Psoas muscle (tissue), 8 donors: ENCODE results near the gene CLDN1. TPM values are rescaled to one million over a fixed set of nuclear protein-coding genes. Genes with fewer than 3 reads are reported as not detected.
"Not testable (repeated sequence)": the region's sequence is repeated elsewhere in the genome, so short reads cannot be mapped to it uniquely, and the experiment has no call there.

Experiments used
- ATAC-seq, 4 donors: fragments of 200-7000 bp; cut with Tn5 transposase; one replicate each; pipeline ENCODE4 v1.9.1; 2020; ENCODE audit warnings: moderate library complexity in 3 of 4, mild to moderate bottlenecking in 2 of 4
- DNase-seq, 2 donors: peaks; one replicate each; pipeline ENCODE4 v3.0.0-alpha.2; 2020
- H3K27ac ChIP-seq: fragments of 200-600 bp; one replicate; pipeline ENCODE4 v1.8.0; 2022
- H3K27me3 ChIP-seq, 3 donors: fragments of 200-600 bp in 1 of 3; one replicate each; pipeline versions ENCODE4 v1.6.1 to v1.8.0; 2013 to 2022; ENCODE audit warnings: low read length in 2 of 3, mild to moderate bottlenecking in 2 of 3, moderate library complexity in 1 of 3; ENCODE audit not compliant: insufficient read depth in 3 of 3
- H3K36me3 ChIP-seq, 2 donors: fragments of 200-600 bp in 1 of 2; one replicate each; pipeline versions ENCODE4 v1.6.1 to v1.8.0; 2013 to 2022; ENCODE audit warnings: low read depth in 1 of 2, mild to moderate bottlenecking in 1 of 2, moderate library complexity in 1 of 2; ENCODE audit not compliant: insufficient read depth in 1 of 2
- H3K4me1 ChIP-seq: fragments of 200-600 bp; one replicate; pipeline ENCODE4 v1.8.0; 2022
- H3K4me3 ChIP-seq: fragments of 200-600 bp; one replicate; pipeline ENCODE4 v1.8.0; 2022; ENCODE audit warnings: mild to moderate bottlenecking
- H3K9me3 ChIP-seq: fragments of 200-600 bp; one replicate; pipeline ENCODE4 v1.8.0; 2022
- WGBS, 3 donors: extraction: QIAGEN DNeasy Blood & Tissue Kit; methylation state at CpG; one replicate each; pipeline versions ENCODE4 v1.1.6 to v1.1.7; 2013; 5-methylcytosine and 5-hydroxymethylcytosine counted together
- intact Hi-C, 2 donors: fragments of 100-400 bp; cut with DNase I; formaldehyde crosslinking; loops; one replicate each; pipeline versions ENCODE4 v1.11.0 to v1.14.2; 2022
- polyA plus RNA-seq, 3 donors: library from polyadenylated mRNA; stranded (reverse); fragments of 200-250 nt; gene quantifications; one replicate each; pipeline ENCODE4 v1.2.3, GENCODE V29; 2013
- total RNA-seq, 4 donors: library from RNA; stranded (reverse); fragmentation: NEBNext Ultra II Directional in 2 of 4; extraction: Animal tissue kit (Norgen Biotek cat#: 25700) in 2 of 4; gene quantifications; one replicate each; pipeline versions ENCODE4 v1.2.1 to v1.2.4, GENCODE V29; 2021 to 2023
- TF ChIP-seq, protein P1 (sequence below): fragments of 200-600 bp; IDR thresholded peaks from one replicate; pipeline ENCODE4 v1.8.0; 2022; ENCODE audit warnings: antibody characterized with exemption
- donor health status: healthy with polysubstance abuse.
- donor health status: DM: no; HTN: no; CAD: no; lungs with moderate emphysema.
- donor health status: Bipolar disorder and iron deficiency.
- donor health status: healthy.
- donor health status: DM: yes; HTN: yes; CAD: no.
- donor health status: DM: no; HTN: no; CAD: no.
- donor health status: DM: no; HTN: no; CAD: no.
- donor health status: DM: yes; HTN: yes; CAD: no.

The CLDN1 gene
- total and polyA plus RNA-seq, 7 donors, result 0.25 to 0.62 (median 0.37) TPM; not detected in 1

- ATAC-seq (no peak), DNase-seq (no peak)
- WGBS, 3 donors, result 12 to 15% (median 13%) methylated on average over 2 of the region's 2 CpGs
- no peaks in the 10 kb centered on the region for H3K36me3 ChIP-seq
- no peak overlapping the region for H3K27ac ChIP-seq
- no peak overlapping the region for H3K4me3 ChIP-seq
- no peaks in the 10 kb centered on the region for H3K27me3 ChIP-seq
- H3K9me3 ChIP-seq, result no peaks in the 10 kb centered on the region
- no peaks in the 10 kb centered on the region for H3K4me1 ChIP-seq
- intact Hi-C loops, result no loop called here
- TF ChIP-seq, protein P1, sequence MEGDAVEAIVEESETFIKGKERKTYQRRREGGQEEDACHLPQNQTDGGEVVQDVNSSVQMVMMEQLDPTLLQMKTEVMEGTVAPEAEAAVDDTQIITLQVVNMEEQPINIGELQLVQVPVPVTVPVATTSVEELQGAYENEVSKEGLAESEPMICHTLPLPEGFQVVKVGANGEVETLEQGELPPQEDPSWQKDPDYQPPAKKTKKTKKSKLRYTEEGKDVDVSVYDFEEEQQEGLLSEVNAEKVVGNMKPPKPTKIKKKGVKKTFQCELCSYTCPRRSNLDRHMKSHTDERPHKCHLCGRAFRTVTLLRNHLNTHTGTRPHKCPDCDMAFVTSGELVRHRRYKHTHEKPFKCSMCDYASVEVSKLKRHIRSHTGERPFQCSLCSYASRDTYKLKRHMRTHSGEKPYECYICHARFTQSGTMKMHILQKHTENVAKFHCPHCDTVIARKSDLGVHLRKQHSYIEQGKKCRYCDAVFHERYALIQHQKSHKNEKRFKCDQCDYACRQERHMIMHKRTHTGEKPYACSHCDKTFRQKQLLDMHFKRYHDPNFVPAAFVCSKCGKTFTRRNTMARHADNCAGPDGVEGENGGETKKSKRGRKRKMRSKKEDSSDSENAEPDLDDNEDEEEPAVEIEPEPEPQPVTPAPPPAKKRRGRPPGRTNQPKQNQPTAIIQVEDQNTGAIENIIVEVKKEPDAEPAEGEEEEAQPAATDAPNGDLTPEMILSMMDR, result no peak
These were observed 53.1 kb downstream of the CLDN1 start for GRCh38 chr3:190269101-190269500.

- H3K4me1 ChIP-seq, H3K4me3 ChIP-seq, H3K27me3 ChIP-seq, ATAC-seq, H3K27ac ChIP-seq, H3K9me3 ChIP-seq, DNase-seq, intact Hi-C loops, H3K36me3 ChIP-seq: not testable (repeated sequence)
- 93 to 96% (median 94%) methylated on average over 7 of the region's 7 CpGs for WGBS, 3 donors
These were observed 54.8 kb downstream of the CLDN1 start for GRCh38 chr3:190267464-190267863.

GRCh38 chr3:190266913-190267290 is 55.3 kb downstream of the CLDN1 start:
- ATAC-seq (no peak), DNase-seq (no peak)
- Histone ChIP-seq H3K36me3 (no peaks in the 10 kb centered on the region), H3K4me3 (no peak overlapping the region), H3K27me3 (no peaks in the 10 kb centered on the region), H3K4me1 (no peaks in the 10 kb centered on the region), H3K9me3 (no peaks in the 10 kb centered on the region), H3K27ac (no peak overlapping the region)
- WGBS, 3 donors, result 74 to 78% (median 76%) methylated on average over 1 of the region's 1 CpG
- TF ChIP-seq, protein P1, result no peak
- intact Hi-C loops, result no loop called here

DNA sequence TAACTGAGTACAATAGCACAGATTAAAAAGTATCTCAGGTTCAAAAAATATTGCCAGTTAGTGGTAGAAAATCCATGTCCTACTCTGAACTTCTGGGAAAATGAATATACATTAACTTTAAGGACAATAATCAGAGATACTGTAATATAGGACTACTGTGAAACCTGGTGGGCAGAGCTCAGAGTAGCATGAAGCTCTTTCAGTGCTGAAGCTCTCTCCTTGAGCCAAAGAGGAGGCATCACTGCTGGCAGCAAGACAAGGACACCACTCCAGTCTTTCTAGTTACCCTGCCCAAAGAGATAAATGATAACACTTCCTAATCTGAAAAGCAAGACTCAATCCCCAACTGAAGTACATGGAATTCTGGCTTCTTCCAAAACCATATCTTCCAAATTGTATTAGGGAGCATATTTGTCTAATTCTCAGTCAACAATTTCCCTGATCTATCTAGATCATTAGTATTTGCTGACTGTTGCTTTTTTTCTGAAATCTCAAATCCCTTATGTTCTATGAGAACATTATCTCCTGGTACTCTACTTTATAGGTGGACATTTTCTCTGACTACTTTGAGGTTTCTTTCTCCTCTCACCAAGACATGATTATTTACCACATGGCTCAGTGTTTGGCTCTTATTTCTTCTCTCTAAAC is 55.9 kb downstream of the CLDN1 start:
- intact Hi-C loops, result no loop called here
- Histone ChIP-seq H3K36me3 (no peaks in the 10 kb centered on the region), H3K27ac (no peak overlapping the region), H3K4me1 (no peaks in the 10 kb centered on the region), H3K4me3 (no peak overlapping the region), H3K9me3 (no peaks in the 10 kb centered on the region), H3K27me3 (peaks cover 0 to 2% (median 0%) of the 10 kb centered on the region in 3 donors)
- DNase-seq (no peak), ATAC-seq (no peak)
- TF ChIP-seq, protein P1, result no peak

DNA sequence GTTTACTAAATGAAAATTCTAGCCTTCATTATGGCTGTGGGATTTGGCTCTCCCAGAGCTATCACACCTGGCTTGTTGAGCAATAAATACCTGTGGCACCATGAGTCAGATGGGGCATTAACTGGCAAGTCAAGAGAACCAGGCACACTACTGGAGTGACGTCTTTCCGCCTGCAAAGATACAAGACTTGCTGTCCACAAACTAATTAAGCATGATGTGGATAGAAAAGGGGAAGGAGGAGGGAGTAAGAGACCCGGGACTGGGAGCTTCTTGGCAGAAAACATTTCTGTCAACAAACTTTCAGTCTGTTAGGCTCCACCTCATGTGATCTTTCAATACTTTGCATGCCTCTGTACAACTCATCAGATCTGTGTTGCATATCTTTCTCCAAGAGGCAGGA is 56.5 kb downstream of the CLDN1 start:
- TF ChIP-seq, protein P1, result no peak
- peak in 1 of 4 donors; percentile 30 for ATAC-seq
- 26 to 35% (median 31%) methylated on average over 3 of the region's 3 CpGs for WGBS, 3 donors
- Histone ChIP-seq H3K4me1 (no peaks in the 10 kb centered on the region), H3K27ac (no peak overlapping the region), H3K36me3 (no peaks in the 10 kb centered on the region), H3K4me3 (no peak overlapping the region), H3K9me3 (no peaks in the 10 kb centered on the region), H3K27me3 (peaks cover 0 to 3% (median 0%) of the 10 kb centered on the region in 3 donors)
- DNase-seq, result no peak
- intact Hi-C loops, result no loop called here
